HG03159 (cell line): ENCODE results near the gene ZSWIM3.
"Not testable (repeated sequence)": the region's sequence is repeated elsewhere in the genome, so short reads cannot be mapped to it uniquely, and the experiment has no call there.

Source experiments
- ATAC-seq: cut with Tn5 transposase; IDR thresholded peaks from one replicate; pipeline ENCODE4 v1.9.1; 2021; ENCODE audit warnings: mild to moderate bottlenecking, moderate library complexity; ENCODE audit not compliant: unreplicated experiment

The ZSWIM3 gene

GRCh38 chr20:45888681-45889080 lies 31.3 kb downstream of the ZSWIM3 start:
- no peak for ATAC-seq

GRCh38 chr20:45890077-45890984 lies 32.9 kb downstream of the ZSWIM3 start:
- ATAC-seq, result peak; percentile 24

- ATAC-seq, result peak; percentile 70
Measured at GRCh38 chr20:45890985-45891983, 33.9 kb downstream of the ZSWIM3 start, which contains the start of the genes CTSA and NEURL2. Gene CTSA (plus strand): TSS chr20:45891335. CDS start chr20:45891569, 234 bp downstream. Gene NEURL2 (minus strand): TSS chr20:45891208. CDS start chr20:45890991, 217 bp downstream.

GRCh38 chr20:45892049-45892825 lies 34.8 kb downstream of the ZSWIM3 start:
- no peak for ATAC-seq

GRCh38 chr20:45892828-45893500 lies 35.5 kb downstream of the ZSWIM3 start:
- ATAC-seq, result no peak

GRCh38 chr20:45893831-45894230 lies 36.4 kb downstream of the ZSWIM3 start:
- ATAC-seq, result no peak

- no peak for ATAC-seq
Measured at GRCh38 chr20:45894797-45895196, 37.4 kb downstream of the ZSWIM3 start.

DNA sequence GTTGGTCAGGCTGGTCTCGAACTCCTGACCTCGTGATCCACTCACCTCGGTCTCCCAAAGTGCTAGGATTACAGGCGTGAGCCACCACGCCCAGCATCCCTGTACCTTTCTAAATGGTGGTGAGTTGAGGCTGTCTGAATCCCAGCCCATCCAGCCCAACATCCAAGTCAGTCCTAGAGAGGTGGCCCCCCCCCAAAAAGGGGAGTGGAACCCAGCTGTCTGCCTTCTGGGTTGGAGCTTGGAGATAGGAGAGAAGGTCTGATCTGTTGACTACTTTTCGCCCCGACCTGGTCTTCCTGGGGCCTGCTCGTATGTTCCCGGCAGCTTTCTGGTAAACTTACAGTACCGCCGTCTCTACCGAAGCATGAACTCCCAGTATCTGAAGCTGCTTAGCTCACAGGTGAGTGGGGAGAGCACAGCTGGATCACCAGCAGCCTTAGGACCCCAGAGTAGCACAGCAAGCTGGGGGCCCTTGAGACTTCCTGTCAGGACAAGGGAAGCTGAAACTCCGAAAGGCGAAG lies 39.3 kb downstream of the ZSWIM3 start:
- ATAC-seq, result no peak

GRCh38 chr20:45897289-45897688 lies 39.9 kb downstream of the ZSWIM3 start:
- ATAC-seq, result no peak

DNA sequence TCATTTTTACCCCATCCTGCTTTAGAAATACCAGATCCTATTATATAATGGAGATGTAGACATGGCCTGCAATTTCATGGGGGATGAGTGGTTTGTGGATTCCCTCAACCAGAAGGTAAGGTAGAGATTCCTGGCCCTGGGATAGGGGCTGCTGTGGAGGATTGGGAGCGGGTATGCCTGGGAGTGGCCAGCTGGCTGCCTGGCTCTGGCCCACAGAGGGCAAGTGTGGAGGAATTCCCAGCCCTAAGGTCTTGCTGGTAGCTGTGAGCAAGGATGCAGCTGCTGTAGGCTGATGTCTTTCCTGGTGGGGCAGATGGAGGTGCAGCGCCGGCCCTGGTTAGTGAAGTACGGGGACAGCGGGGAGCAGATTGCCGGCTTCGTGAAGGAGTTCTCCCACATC lies 40.3 kb downstream of the ZSWIM3 start:
- ATAC-seq, result no peak

DNA sequence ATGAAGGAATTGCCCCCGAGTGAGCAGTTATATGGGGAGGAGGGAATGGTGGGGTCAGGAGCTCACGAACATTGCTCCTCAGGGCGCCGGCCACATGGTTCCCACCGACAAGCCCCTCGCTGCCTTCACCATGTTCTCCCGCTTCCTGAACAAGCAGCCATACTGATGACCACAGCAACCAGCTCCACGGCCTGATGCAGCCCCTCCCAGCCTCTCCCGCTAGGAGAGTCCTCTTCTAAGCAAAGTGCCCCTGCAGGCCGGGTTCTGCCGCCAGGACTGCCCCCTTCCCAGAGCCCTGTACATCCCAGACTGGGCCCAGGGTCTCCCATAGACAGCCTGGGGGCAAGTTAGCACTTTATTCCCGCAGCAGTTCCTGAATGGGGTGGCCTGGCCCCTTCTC lies 40.9 kb downstream of the ZSWIM3 start:
- no peak for ATAC-seq

DNA sequence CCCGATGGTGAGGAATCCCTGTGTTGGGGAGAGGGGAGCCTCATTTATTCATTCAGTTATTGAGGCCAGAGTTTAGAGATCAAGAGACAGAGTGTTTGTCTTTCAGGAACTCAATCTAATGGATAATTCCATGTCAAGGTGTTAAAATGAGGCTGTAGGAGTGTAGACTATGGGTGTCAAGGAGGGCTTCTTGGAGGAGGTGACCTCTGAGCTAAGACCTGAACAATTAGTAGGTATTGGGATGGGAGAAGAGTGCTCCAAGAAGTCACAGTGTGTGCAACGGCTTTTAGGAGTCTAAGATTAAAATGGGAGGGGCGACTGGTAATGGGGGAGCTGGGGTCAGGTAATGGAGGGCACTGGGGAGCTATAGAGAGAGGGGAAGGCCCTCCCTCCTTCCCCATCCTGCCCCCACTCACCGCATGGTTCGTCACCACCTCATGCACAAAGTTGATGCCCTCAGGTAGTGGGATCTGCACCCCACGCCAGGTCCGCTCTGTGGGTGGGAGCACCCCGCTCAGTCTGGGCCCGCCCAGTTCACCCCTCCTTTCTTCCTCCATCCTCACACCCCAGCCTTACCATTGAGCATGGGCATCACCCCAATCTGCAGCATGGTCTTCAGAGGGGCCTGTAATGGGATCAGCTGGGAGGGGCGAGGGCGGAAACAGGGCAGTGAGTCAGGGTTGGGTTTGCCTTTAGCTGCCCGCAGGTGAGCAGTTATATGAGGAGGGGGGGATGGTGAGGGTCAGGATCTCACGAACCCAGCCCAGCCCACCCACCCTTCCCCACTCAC lies 41.8 kb downstream of the ZSWIM3 start:
- no peak for ATAC-seq

- ATAC-seq, result not testable (repeated sequence)
Measured at GRCh38 chr20:45901332-45901731, 43.9 kb downstream of the ZSWIM3 start.

GRCh38 chr20:45902199-45902701 lies 44.8 kb downstream of the ZSWIM3 start:
- ATAC-seq, result no peak

DNA sequence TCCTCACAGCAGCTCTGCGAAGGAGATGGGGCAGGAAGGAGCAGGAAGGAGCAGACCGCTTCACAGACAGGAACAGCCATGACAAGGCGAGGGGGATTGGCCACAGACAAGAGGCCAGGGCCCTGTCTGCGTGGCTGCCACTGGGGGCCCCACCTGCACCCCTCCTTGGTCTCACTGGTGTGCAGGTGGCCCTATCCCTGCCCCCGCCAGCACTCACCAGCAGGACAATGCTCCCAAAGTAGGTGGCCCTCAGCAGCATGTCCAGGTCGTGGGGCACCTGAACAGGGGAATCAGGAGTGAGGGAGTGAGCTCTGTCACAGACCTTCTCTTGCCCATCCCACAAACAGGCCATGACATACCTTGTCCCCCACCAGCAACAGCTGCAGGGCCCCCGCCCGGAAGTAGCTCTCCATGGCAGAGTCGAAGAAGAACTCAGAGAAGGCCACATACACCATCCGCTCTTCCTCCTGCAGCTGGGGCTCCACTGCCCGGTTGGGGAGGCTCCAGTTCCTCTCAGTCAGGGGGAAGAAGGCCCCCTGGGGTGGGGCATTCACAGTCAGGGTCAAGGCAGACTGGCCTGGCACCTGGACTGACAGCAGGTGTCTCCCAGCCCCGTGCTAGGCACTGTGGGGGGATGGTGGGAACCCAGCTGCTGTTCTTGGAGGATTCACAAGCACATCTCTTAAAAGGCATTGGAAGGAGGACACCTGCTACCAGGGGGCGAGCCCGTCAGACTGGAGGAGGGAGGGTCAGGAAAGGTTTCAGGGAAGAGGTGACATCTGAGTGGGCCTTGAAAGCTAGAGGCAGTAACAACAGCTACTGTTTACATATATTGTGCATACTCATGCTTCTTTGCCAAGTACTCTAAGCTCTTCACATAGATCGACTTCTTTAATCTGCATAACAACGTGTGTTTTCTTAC lies 47.4 kb downstream of the ZSWIM3 start:
- ATAC-seq, result no peak

DNA sequence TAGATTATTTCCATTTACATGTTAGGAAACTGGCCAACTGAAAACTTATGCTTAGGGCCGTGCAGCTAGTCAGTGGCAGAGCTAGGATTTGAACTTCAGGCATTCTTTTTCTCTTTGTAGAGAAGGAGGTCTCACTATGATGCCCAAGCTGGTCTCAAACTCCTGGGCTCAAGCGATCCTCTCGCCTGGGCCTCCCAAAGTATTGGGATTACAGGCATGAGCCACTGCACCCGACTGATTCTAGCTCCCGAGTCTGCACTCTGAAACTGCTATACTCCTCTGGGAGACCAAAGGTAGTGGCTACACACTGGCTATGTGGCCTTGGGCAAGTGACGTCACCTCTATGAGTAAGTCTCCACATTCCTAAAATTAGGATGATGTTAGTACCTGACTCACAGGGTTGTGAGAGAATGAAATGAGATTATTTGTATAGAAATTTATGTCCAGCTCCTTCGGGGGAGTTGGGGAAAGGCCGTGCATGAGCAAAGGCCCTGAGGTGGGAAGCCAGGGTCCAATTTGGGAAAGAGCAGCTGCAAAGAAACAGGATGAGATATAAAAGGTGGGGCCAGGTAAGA lies 48.2 kb downstream of the ZSWIM3 start:
- no peak for ATAC-seq

DNA sequence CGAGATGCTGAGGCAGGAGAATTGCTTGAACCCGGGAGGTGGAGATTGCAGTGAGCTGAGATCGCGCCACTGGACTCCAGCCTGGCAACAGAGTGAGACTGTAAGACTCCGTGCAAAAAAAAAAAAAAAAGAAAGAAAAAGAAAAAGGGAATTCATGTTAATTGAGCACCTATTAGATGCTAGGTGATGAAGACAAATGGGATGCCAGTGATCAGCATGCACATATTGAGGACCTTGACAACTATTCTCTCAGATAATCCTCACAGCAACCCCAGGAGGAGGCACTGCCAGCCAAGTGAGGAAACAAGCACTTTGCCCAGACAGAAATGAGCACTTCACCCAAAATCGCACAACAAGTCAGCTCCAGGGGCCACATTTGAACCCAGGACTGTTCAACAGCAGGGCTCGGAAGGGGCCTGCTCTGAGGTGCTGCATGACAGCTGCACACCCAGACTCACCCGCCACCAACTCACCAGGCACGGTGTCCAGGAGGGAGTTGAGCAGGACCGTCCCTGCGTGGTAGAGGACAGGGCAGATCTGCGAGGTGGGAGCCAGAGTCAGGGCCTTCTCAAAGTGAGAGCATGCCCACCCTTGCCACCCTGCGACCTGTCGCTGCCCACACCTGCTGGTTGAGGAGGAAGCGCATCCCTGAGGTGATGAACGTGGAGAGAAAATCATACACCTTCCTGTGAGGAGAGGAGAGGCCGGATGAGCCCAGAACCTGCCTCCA lies 50.0 kb downstream of the ZSWIM3 start:
- ATAC-seq, result no peak
